PC-3 (cell line): ENCODE data around the gene LMO3. TPM values are rescaled to one million over a fixed set of nuclear protein-coding genes. Genes with fewer than 3 reads are reported as not detected.

Source experiments
- ATAC-seq: fragments of 200-7000 bp; cut with Tn5 transposase; 2 replicates; pipeline ENCODE4 v1.9.1; 2020; ENCODE audit warnings: mild to moderate bottlenecking, moderate library complexity
- BruUV-seq: library from RNA; stranded (reverse); fragments of 400-500 nt; replicated peaks from 2 replicates; lab custom pipeline; 2021; lab: Mats Ljungman, UMichigan
- CTCF ChIA-PET: fragments of 300-600 bp; sonication (Branson Sonifier 250); formaldehyde crosslinking; loops from one replicate; lab custom pipeline; 2022; ENCODE audit warnings: antibody characterized with exemption; lab: Charles Lee
- POLR2A ChIA-PET: fragments of 300-600 bp; sonication (Branson Sonifier 250); formaldehyde crosslinking; loops from one replicate; lab custom pipeline; 2022; ENCODE audit warnings: antibody characterized with exemption; ENCODE audit not compliant: unreplicated experiment; lab: Charles Lee
- DNase-seq: peaks from one replicate; pipeline ENCODE4 v3.0.0-alpha.2; 2015
- H2AFZ ChIP-seq: fragments of 300-600 bp; sonication (generic); 2 replicates; pipeline ENCODE4 v1.6.0; 2016; ENCODE audit warnings: antibody characterized with exemption, low read length
- H3F3A ChIP-seq: fragments of 300-600 bp; sonication (generic); one replicate; pipeline ENCODE4 v1.6.0; 2017; ENCODE audit warnings: antibody characterized with exemption, low read length, control low read depth, mild to moderate bottlenecking; ENCODE audit not compliant: unreplicated experiment
- H3K27ac ChIP-seq: fragments of 300-600 bp; sonication (generic); 2 replicates; pipeline ENCODE4 v1.5.1; 2016; ENCODE audit warnings: mild to moderate bottlenecking, low read length
- H3K27me3 ChIP-seq: fragments of 300-600 bp; sonication (generic); 2 replicates; pipeline ENCODE4 v1.6.1; 2016; ENCODE audit warnings: low read length, mixed read lengths
- H3K36me3 ChIP-seq: fragments of 300-600 bp; sonication (generic); 2 replicates; pipeline ENCODE4 v1.6.1; 2016; ENCODE audit warnings: low read depth, mixed run types, low read length, mixed read lengths
- H3K4me1 ChIP-seq: fragments of 300-600 bp; sonication (generic); 2 replicates; pipeline ENCODE4 v1.5.1; 2016; ENCODE audit warnings: low read length; ENCODE audit not compliant: insufficient read depth
- H3K4me2 ChIP-seq: fragments of 300-600 bp; sonication (generic); 2 replicates; pipeline ENCODE4 v1.6.0; 2016; ENCODE audit warnings: low read length
- H3K4me3 ChIP-seq: fragments of 300-600 bp; sonication (generic); 2 replicates; pipeline ENCODE4 v1.5.1; 2016; ENCODE audit warnings: mild to moderate bottlenecking, low read length, mixed read lengths
- H3K79me2 ChIP-seq: fragments of 300-600 bp; sonication (generic); 2 replicates; pipeline ENCODE4 v1.6.1; 2017; ENCODE audit warnings: low read length, mixed read lengths
- H3K9ac ChIP-seq: fragments of 300-600 bp; sonication (generic); 2 replicates; pipeline ENCODE4 v1.6.0; 2016; ENCODE audit warnings: mild to moderate bottlenecking, low read length
- H3K9me2 ChIP-seq: fragments of 300-600 bp; sonication (generic); replicated peaks from 2 replicates; pipeline ENCODE4 v1.6.1; 2016; ENCODE audit warnings: mixed run types, low read length, mixed read lengths
- H3K9me3 ChIP-seq: fragments of 300-600 bp; sonication (generic); 2 replicates; pipeline ENCODE4 v1.6.1; 2016; ENCODE audit warnings: low read length, mixed read lengths
- H4K20me1 ChIP-seq: fragments of 300-600 bp; sonication (generic); 2 replicates; pipeline ENCODE4 v1.6.1; 2016; ENCODE audit warnings: low read length, mixed read lengths
- CTCF ChIP-seq: fragments of 300-600 bp; sonication (generic); conservative IDR thresholded peaks from 2 replicates; pipeline ENCODE4 v1.5.1; 2017; ENCODE audit warnings: antibody characterized with exemption, low read depth, mild to moderate bottlenecking, low read length
- EZH2 ChIP-seq: fragments of 300-600 bp; sonication (generic); IDR thresholded peaks from one replicate; pipeline ENCODE4 v1.6.1; 2017; ENCODE audit warnings: antibody characterized with exemption, mild to moderate bottlenecking, low read length; ENCODE audit not compliant: unreplicated experiment
- EZH2phosphoT487 ChIP-seq: fragments of 300-600 bp; sonication (generic); IDR thresholded peaks from 2 replicates; pipeline ENCODE4 v1.6.1; 2018; ENCODE audit warnings: mild to moderate bottlenecking, antibody characterized with exemption, low read length, borderline replicate concordance
- intact Hi-C: fragments of 100-400 bp; cut with micrococcal nuclease; formaldehyde crosslinking; loops from 2 replicates; pipeline ENCODE4 v1.9.0; 2023
- total RNA-seq: library from RNA; depleted of rRNA; stranded (reverse); fragments of >200 nt; gene quantifications from 2 replicates; pipeline ENCODE4 v1.2.3, GENCODE V29; 2014

LMO3 gene
- total RNA-seq, 1 experiment from 2014 or later, result 2.3 TPM

- H3K9me3 ChIP-seq, result no peaks in the 10 kb centered on the region
- H3K27me3 ChIP-seq, result no peaks in the 10 kb centered on the region
- DNase-seq (no peak), ATAC-seq (no peak)
- H3K9ac ChIP-seq, result no peak overlapping the region
- no peak overlapping the region for H2AFZ ChIP-seq
- H3K36me3 ChIP-seq, result no peaks in the 10 kb centered on the region
- peaks cover 8% of the 10 kb centered on the region for H3K4me1 ChIP-seq
- no peak for TF ChIP-seq EZH2
- TF ChIP-seq EZH2phosphoT487, result no peak
- ChIA-PET CTCF (no interaction called here), POLR2A (no interaction called here)
- no peaks in the 10 kb centered on the region for H3F3A ChIP-seq
- H4K20me1 ChIP-seq, result no peaks in the 10 kb centered on the region
- intact Hi-C loops, result no loop called here
- BruUV-seq, result no TSS peak
- no peaks in the 10 kb centered on the region for H3K79me2 ChIP-seq
- no peaks in the 10 kb centered on the region for H3K9me2 ChIP-seq
- no peak overlapping the region for H3K27ac ChIP-seq
- H3K4me3 ChIP-seq, result no peak overlapping the region
- H3K4me2 ChIP-seq, result no peak overlapping the region
Observed at GRCh38 chr12:16579041-16579440, 26.9 kb downstream of the LMO3 start.

GRCh38 chr12:16573398-16574077 is 32.4 kb downstream of the LMO3 start:
- CTCF ChIA-PET, result no interaction called here
- no peak overlapping the region for H2AFZ ChIP-seq
- POLR2A ChIA-PET, result no interaction called here

GRCh38 chr12:16568873-16569272 is 37.1 kb downstream of the LMO3 start:
- ChIA-PET CTCF (no interaction called here), POLR2A (no interaction called here)
- no peak overlapping the region for H3K9ac ChIP-seq
- no peaks in the 10 kb centered on the region for H3K9me2 ChIP-seq
- no peak for ATAC-seq
- DNase-seq, result no peak
- intact Hi-C loops, result no loop called here
- no peaks in the 10 kb centered on the region for H3K79me2 ChIP-seq
- no peak overlapping the region for H2AFZ ChIP-seq
- no peaks in the 10 kb centered on the region for H3F3A ChIP-seq
- H3K27ac ChIP-seq, result no peak overlapping the region
- no TSS peak for BruUV-seq
- H3K4me2 ChIP-seq, result no peak overlapping the region
- H3K4me3 ChIP-seq, result no peak overlapping the region
- TF ChIP-seq EZH2, result no peak
- no peak for TF ChIP-seq CTCF
- TF ChIP-seq EZH2phosphoT487, result no peak
- H3K36me3 ChIP-seq, result no peaks in the 10 kb centered on the region
- no peaks in the 10 kb centered on the region for H4K20me1 ChIP-seq
- H3K4me1 ChIP-seq, result no peaks in the 10 kb centered on the region
- no peaks in the 10 kb centered on the region for H3K9me3 ChIP-seq
- no peaks in the 10 kb centered on the region for H3K27me3 ChIP-seq

More at GRCh38 chr12:16573398-16574077, 32.4 kb downstream of the LMO3 start:
- no TSS peak for BruUV-seq
- Histone ChIP-seq H3K79me2 (no peaks in the 10 kb centered on the region), H3K9ac (no peak overlapping the region), H3K4me3 (no peak overlapping the region), H4K20me1 (no peaks in the 10 kb centered on the region), H3K27ac (no peak overlapping the region), H3K4me1 (no peaks in the 10 kb centered on the region), H3K4me2 (no peak overlapping the region), H3K9me3 (no peaks in the 10 kb centered on the region), H3K27me3 (no peaks in the 10 kb centered on the region), H3K36me3 (no peaks in the 10 kb centered on the region), H3F3A (no peaks in the 10 kb centered on the region), H3K9me2 (no peaks in the 10 kb centered on the region)
- ATAC-seq (no peak), DNase-seq (no peak)
- intact Hi-C loops, result no loop called here
- TF ChIP-seq EZH2phosphoT487, result no peak
- TF ChIP-seq CTCF, result no peak
- TF ChIP-seq EZH2, result no peak
